ENCODE measurements around the gene TOR1A.

The TOR1A gene

DNA sequence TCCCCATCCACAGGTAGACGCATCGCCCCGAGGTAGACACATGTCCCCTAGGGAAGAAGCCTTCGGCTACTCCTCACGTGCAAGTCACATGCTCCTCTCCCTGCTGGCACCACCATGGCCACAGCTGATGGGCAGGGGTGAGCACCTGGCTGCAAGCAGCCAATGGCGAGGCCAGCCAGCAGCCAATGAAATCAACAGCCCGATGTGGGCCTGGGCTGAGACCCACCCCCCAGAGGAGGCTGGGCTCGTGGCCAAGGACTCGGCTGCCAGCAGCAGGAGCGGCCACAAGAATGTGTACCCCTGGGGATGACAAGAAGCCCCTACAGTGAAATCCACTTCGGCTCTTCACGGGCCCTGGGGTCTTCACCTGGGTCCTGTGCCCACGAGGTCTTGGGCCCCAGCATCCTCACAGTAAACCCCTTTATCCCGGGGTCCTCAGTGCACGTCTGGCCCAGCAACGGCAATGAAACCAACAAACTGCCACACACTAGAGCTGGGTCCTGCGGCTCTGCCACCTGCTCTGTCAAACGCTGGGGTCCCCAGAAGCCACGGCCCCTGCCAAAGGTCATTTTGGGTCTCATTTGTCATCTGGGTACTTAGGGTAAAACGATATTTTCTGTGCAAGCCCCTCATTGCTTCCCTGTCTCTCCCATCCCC lies 49.0 kb downstream of the TOR1A start:
- Histone ChIP-seq H3K36me3 (ENCODE audit: control insufficient read depth, low read length) (no peaks in the 10 kb centered on the region), H3K4me2 (ENCODE audit: low read length) (no peak overlapping the region), H3K4me1 (ENCODE audit: control insufficient read depth, low read length) (no peaks in the 10 kb centered on the region), H3K9me3 (ENCODE audit: control insufficient read depth, insufficient read depth, low read length) (no peaks in the 10 kb centered on the region), H3K27me3 (ENCODE audit: control insufficient read depth, low read length) (peaks cover 17% of the 10 kb centered on the region), H3K4me3 (ENCODE audit: low read length) (no peak overlapping the region), H3K9me2 (replicated peaks; ENCODE audit: control insufficient read depth, low read length) (no peaks in the 10 kb centered on the region), H4K20me1 (ENCODE audit: control insufficient read depth, insufficient read depth, low read depth, low read length) (no peaks in the 10 kb centered on the region), H3F3A (ENCODE audit: control insufficient read depth, insufficient read depth) (no peaks in the 10 kb centered on the region), H3K79me2 (ENCODE audit: control insufficient read depth, low read length) (no peaks in the 10 kb centered on the region), H3K27ac (ENCODE audit: low read depth, low read length) (no peak overlapping the region)
- no peak for TF ChIP-seq CTCF (IDR thresholded peaks at IDR 0.05; ENCODE audit: low read depth, low read length, poor library complexity, severe bottlenecking)
- TF ChIP-seq EZH2phosphoT487 (IDR thresholded peaks at IDR 0.05; ENCODE audit: borderline replicate concordance, low read length), result no peak

- Histone ChIP-seq H3K27ac (ENCODE audit: low read depth, low read length) (no peak overlapping the region), H3K4me3 (ENCODE audit: low read length) (no peak overlapping the region), H3K9me3 (ENCODE audit: control insufficient read depth, insufficient read depth, low read length) (no peaks in the 10 kb centered on the region), H3K4me2 (ENCODE audit: low read length) (no peak overlapping the region), H3K9me2 (replicated peaks; ENCODE audit: control insufficient read depth, low read length) (no peaks in the 10 kb centered on the region), H3K27me3 (ENCODE audit: control insufficient read depth, low read length) (peaks cover 17% of the 10 kb centered on the region), H4K20me1 (ENCODE audit: control insufficient read depth, insufficient read depth, low read depth, low read length) (no peaks in the 10 kb centered on the region), H3F3A (ENCODE audit: control insufficient read depth, insufficient read depth) (no peaks in the 10 kb centered on the region), H3K4me1 (ENCODE audit: control insufficient read depth, low read length) (no peaks in the 10 kb centered on the region), H3K79me2 (ENCODE audit: control insufficient read depth, low read length) (no peaks in the 10 kb centered on the region), H3K36me3 (ENCODE audit: control insufficient read depth, low read length) (no peaks in the 10 kb centered on the region)
- TF ChIP-seq EZH2phosphoT487 (IDR thresholded peaks at IDR 0.05; ENCODE audit: borderline replicate concordance, low read length) (no peak), CTCF (IDR thresholded peaks at IDR 0.05; ENCODE audit: low read depth, low read length, poor library complexity, severe bottlenecking) (no peak)
These were observed 50.5 kb downstream of the TOR1A start for GRCh38 chr9:129773262-129774048.

DNA sequence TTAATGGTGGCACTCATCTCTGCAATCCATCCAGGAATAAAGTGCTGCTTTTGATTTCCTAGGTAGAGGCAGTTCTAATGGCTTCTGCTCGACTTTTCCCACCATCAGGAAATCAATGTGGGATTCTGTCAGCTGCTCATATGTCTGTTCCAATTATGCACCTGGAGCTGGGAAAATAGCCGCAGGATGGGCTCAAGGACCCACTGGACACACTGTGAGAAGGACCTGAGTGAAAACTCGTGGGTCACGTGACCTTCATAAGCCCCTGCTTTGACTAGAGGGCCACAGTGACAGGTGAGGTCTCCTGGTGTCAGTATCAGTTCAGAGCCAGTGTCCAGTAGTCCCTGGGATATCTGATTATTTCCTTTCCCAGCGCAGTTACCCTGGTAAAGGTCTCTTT lies 53.2 kb downstream of the TOR1A start:
- Histone ChIP-seq H3K27me3 (ENCODE audit: control insufficient read depth, low read length) (peaks cover 4% of the 10 kb centered on the region; the same call in 1 of the 2 replicates), H3K79me2 (ENCODE audit: control insufficient read depth, low read length) (no peaks in the 10 kb centered on the region), H4K20me1 (ENCODE audit: control insufficient read depth, insufficient read depth, low read depth, low read length) (no peaks in the 10 kb centered on the region), H3K27ac (ENCODE audit: low read depth, low read length) (no peak overlapping the region), H3K9me2 (replicated peaks; ENCODE audit: control insufficient read depth, low read length) (no peaks in the 10 kb centered on the region), H3K4me3 (ENCODE audit: low read length) (no peak overlapping the region), H3K9me3 (ENCODE audit: control insufficient read depth, insufficient read depth, low read length) (no peaks in the 10 kb centered on the region), H3K36me3 (ENCODE audit: control insufficient read depth, low read length) (no peaks in the 10 kb centered on the region), H3K4me1 (ENCODE audit: control insufficient read depth, low read length) (no peaks in the 10 kb centered on the region), H3F3A (ENCODE audit: control insufficient read depth, insufficient read depth) (no peaks in the 10 kb centered on the region), H3K4me2 (ENCODE audit: low read length) (no peak overlapping the region)
- TF ChIP-seq CTCF (IDR thresholded peaks at IDR 0.05; ENCODE audit: low read depth, low read length, poor library complexity, severe bottlenecking) (no peak), EZH2phosphoT487 (IDR thresholded peaks at IDR 0.05; ENCODE audit: borderline replicate concordance, low read length) (no peak)
